ENCODE data around the gene EXOC4.

Gene EXOC4

DNA sequence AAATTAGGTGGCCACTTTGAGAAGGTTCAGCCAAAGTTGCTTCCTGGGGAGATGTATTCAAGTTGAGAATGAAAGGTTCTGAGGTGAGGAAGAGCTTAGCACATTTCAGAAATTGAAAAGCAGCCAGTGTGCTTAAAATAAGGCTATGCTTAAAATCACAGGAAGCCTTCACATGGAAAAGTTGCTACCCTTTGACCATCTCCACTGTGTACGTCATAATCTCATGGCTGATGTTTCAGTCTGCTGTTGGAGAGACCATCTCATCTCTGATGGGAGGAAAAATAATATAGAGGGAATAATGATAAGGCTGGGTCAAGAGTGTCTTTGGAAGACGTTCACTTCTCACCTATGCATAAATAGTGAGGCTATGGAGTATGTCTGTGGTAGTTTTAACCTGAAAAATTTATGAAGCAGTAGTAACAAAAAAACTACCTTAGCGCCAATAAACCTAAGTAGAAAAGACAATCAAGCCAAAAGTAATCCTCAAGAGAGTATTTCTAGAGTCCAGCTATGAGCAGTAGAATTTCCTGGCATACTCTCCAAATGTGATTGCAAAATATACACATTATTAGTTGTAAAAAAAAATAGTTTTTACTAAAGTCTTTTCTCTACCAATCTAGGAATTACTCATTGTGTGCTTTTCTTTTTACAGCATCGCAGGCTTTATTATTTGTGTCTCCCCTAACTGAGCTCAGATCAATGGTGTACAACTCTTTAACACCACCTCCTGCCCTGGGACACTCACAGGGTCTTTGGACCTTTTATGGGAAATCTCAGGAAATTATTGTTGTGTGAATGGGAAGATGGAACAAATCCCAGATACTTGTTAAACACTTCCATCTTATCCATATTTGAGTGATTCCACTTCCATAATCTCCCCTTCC, 439.1 kb downstream of the EXOC4 start:
- H3K4me1 Mint-ChIP-seq = peaks cover 4 to 15% of the 10 kb centered on the region in 2 donors
- H3K27me3 Mint-ChIP-seq = no peaks in the 10 kb centered on the region
- H3K27ac Mint-ChIP-seq = no peak overlapping the region
- peaks cover 0 to 2% of the 10 kb centered on the region in 2 donors for H3K9me3 Mint-ChIP-seq
- no peak for ATAC-seq (replicated peaks)
- DNase-seq = no peak
- peaks cover 5 to 11% of the 10 kb centered on the region in 2 donors for H3K36me3 Mint-ChIP-seq
- no peak overlapping the region for H3K4me3 Mint-ChIP-seq

DNA sequence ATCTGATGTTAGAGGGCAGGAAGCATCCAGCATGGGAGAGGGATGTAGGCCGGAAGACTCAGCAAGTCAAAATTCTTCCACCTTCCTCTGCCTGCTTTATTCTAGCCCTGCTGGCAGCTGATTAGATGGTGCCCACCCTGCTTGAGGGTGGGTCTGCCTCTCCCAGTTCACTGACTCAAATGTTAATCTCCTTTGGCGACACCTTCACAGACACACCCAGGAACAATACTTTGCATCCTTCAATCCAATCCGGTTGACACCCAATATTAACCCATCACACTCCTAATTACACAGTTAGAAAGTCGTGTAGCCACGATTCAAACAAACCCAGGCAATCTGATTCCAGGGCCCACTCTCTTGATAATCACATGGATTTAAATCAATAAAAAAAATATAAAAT, 440.4 kb downstream of the EXOC4 start:
- Mint-ChIP-seq H3K4me3 (no peak overlapping the region), H3K27me3 (no peaks in the 10 kb centered on the region), H3K4me1 (peaks cover 2 to 10% of the 10 kb centered on the region in 2 donors), H3K9me3 (peaks cover 0 to 2% of the 10 kb centered on the region in 2 donors), H3K27ac (no peak overlapping the region), H3K36me3 (peaks cover 5 to 7% of the 10 kb centered on the region in 2 donors)
- ATAC-seq (replicated peaks) (no peak), DNase-seq (no peak)

DNA sequence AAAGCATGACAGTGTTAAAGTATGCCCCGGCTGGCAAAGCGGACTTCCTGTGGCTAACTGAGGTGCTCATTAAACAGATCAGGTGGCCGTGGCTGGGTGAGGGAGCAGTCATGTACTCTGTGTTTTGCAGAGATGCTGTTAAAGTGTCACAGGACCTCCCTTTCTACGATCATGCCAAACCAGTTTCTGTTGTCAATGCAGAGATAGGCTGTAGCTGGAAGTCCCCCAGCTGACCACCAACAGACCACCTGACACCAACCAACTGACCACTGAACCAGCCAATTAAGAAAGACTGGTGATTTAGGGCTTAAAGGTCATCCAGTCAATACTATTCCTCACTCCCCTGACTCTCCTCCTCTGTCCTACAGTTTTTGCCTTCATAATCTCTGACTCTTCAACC, 443.2 kb downstream of the EXOC4 start:
- H3K9me3 Mint-ChIP-seq = no peaks in the 10 kb centered on the region
- no peak for DNase-seq

DNA sequence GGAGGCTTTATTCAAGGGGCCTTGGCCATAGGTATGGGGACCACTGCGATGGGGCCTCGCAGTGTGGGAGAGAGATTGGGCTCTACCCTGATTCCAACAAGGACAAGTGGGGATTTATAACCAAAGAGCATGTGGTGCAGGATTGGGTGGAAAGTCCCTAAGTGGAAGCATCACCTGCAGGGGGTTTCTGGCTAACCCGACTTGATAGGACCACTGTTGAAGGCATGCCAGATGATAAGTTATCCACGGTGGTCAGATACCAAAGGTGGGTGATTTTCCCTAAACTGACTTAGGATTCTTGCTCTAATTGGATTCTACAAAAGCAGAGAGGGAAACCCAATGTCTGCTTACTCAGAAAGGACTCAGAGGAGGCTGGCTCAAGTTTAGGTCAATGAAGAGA, 444.7 kb downstream of the EXOC4 start:
- ATAC-seq (replicated peaks) = no peak
- Mint-ChIP-seq H3K27me3 (no peaks in the 10 kb centered on the region), H3K36me3 (peaks cover 3 to 7% of the 10 kb centered on the region in 2 donors), H3K9me3 (no peaks in the 10 kb centered on the region), H3K27ac (no peak overlapping the region), H3K4me3 (no peak overlapping the region), H3K4me1 (peaks cover 0 to 2% of the 10 kb centered on the region in 2 donors)
- DNase-seq = no peak

More for the DNA sequence above, 443.2 kb downstream of the EXOC4 start:
- H3K27ac Mint-ChIP-seq = no peak overlapping the region
- H3K27me3 Mint-ChIP-seq = no peaks in the 10 kb centered on the region
- no peak for ATAC-seq (replicated peaks)
- no peak overlapping the region for H3K4me3 Mint-ChIP-seq
- peaks cover 0 to 2% of the 10 kb centered on the region in 2 donors for H3K4me1 Mint-ChIP-seq
- peaks cover 3 to 7% of the 10 kb centered on the region in 2 donors for H3K36me3 Mint-ChIP-seq

DNA sequence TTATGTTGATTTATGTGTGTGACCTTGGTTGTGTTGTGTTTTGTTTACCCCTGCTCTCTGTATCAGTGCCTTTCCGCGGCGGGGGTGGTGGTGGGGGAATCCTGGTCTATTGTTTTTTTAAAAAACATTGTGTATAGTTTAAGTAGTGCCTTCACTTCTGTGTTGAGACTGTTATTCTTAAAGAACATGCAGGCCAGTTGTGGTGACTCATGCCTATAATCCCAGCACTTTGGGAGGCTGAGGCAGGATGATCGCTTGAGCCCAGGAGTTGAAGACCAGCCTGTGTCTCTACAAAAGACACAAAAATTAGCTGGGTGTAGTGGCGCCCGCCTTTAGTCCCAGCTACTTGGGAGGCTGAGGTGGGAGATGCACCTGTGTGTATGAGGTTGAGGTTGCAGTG, 445.2 kb downstream of the EXOC4 start:
- DNase-seq (no peak), ATAC-seq (replicated peaks) (no peak)
- H3K27ac Mint-ChIP-seq = no peak overlapping the region
- H3K4me3 Mint-ChIP-seq = no peak overlapping the region
- peaks cover 3 to 12% of the 10 kb centered on the region in 2 donors for H3K36me3 Mint-ChIP-seq
- peaks cover 0 to 2% of the 10 kb centered on the region in 2 donors for H3K4me1 Mint-ChIP-seq
- H3K27me3 Mint-ChIP-seq = no peaks in the 10 kb centered on the region
- H3K9me3 Mint-ChIP-seq = no peaks in the 10 kb centered on the region

DNA sequence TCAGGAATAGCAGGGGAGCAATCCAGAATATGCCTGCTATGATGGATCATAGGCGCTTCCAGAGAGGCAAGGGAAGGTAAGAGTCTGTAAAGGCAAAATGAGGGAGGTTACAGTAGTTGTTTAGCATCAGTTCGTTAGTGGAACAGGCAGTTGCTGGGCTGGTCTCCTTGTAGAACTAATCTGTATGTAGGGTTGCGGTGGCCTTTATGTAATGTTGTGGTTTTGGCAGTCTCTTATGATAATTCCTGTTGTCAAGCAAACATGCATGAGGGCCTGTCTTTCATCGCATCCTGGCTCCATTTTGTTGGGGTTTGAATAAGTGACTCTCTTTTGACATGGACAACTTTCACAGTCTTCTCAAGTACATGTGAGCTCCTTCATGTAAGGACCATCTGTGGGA, 446.5 kb downstream of the EXOC4 start:
- H3K9me3 Mint-ChIP-seq = no peaks in the 10 kb centered on the region
- H3K27me3 Mint-ChIP-seq = no peaks in the 10 kb centered on the region
- peaks cover 6 to 15% of the 10 kb centered on the region in 2 donors for H3K36me3 Mint-ChIP-seq
- DNase-seq (no peak), ATAC-seq (replicated peaks) (no peak)
- H3K27ac Mint-ChIP-seq = no peak overlapping the region
- peaks cover 2 to 3% of the 10 kb centered on the region in 2 donors for H3K4me1 Mint-ChIP-seq
- H3K4me3 Mint-ChIP-seq = no peak overlapping the region

DNA sequence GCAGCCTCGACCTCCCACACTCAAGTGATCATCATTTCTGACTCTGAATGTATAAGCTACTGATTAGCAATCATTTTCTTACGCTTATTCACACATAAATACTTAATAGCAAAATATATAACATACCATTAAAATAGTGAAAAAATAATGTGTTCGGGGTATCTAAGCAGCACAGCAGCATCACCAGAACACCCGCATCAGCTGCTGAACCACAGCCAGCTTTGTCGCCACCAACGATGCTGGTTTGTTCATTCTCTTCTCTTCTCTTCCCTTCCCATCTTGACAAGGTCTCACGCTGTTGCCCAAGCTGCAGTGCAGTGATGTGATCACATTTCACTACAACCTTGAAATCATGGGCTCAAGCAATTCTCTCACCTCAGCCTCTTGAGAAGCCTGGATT, 449.2 kb downstream of the EXOC4 start:
- ATAC-seq (replicated peaks) (no peak), DNase-seq (no peak)
- H3K36me3 Mint-ChIP-seq = peaks cover 3 to 12% of the 10 kb centered on the region in 2 donors
- H3K27ac Mint-ChIP-seq = no peak overlapping the region
- no peaks in the 10 kb centered on the region for H3K27me3 Mint-ChIP-seq
- no peak overlapping the region for H3K4me3 Mint-ChIP-seq
- no peaks in the 10 kb centered on the region for H3K9me3 Mint-ChIP-seq
- peaks cover 3 to 7% of the 10 kb centered on the region in 2 donors for H3K4me1 Mint-ChIP-seq

DNA sequence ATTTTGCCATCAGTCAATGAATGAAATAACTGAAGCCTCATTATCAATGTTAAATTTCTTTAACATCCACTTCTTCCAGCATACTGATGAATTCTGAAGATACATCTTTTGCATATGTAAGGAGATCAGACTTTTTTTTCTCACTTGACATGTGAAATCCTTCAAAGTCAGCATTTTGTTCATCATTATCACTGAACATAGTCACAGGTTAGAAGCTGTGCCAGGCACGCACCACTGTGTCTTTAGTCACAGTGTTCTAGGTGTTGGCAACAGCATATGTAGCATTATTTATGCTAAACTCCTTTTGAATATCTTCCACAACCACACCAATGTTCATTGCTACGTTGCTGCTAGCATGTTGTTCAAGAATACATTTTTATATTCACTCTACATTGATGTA, 450.1 kb downstream of the EXOC4 start:
- H3K9me3 Mint-ChIP-seq = no peaks in the 10 kb centered on the region
- H3K27ac Mint-ChIP-seq = no peak overlapping the region
- peaks cover 3 to 7% of the 10 kb centered on the region in 2 donors for H3K4me1 Mint-ChIP-seq
- ATAC-seq (replicated peaks) = no peak
- no peak overlapping the region for H3K4me3 Mint-ChIP-seq
- H3K27me3 Mint-ChIP-seq = no peaks in the 10 kb centered on the region
- peaks cover 3 to 12% of the 10 kb centered on the region in 2 donors for H3K36me3 Mint-ChIP-seq
- no peak for DNase-seq

DNA sequence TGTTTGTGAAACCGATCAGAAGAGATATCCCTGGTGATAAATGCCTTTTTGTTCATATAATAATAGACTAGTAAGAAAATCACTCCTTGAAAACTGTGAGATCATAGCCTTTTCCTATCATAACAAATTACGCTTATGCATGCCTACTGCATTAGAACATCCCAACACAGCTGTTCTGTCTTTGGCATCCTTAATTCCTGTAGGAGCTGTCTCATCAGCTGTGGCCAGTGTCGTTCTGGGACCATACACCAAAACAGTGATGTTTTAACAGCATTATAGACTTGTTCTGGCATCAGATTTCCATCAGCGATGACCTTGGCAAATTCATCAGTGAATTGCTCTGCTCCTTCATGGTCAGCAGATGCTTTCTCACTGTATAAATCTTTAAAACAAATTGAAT, 450.7 kb downstream of the EXOC4 start:
- H3K27ac Mint-ChIP-seq = no peak overlapping the region
- H3K36me3 Mint-ChIP-seq = peaks cover 6 to 12% of the 10 kb centered on the region in 2 donors
- no peak for ATAC-seq (replicated peaks)
- no peak overlapping the region for H3K4me3 Mint-ChIP-seq
- DNase-seq = no peak
- peaks cover 3 to 7% of the 10 kb centered on the region in 2 donors for H3K4me1 Mint-ChIP-seq
- no peaks in the 10 kb centered on the region for H3K9me3 Mint-ChIP-seq
- no peaks in the 10 kb centered on the region for H3K27me3 Mint-ChIP-seq

DNA sequence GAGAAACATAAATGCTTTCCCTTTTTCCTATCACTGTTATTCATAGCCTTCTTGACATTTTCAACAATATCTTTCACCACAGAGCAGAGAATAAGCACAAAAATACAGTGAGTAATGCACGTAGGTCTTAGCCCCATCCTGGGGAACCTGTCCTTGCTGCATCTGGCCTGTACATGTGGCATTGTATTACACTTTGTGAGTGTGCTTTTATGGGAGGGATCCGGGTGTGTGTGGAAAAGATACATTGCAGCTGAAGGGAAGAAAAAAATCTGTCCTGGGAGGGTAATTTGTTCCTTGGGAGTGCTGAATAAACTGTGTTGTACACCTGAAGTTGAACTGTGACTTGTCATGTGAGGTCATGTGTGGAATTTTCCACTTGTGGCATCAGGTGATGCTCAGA, 451.6 kb downstream of the EXOC4 start:
- DNase-seq (no peak), ATAC-seq (replicated peaks) (no peak)
- Mint-ChIP-seq H3K27ac (no peak overlapping the region), H3K27me3 (no peaks in the 10 kb centered on the region), H3K4me3 (no peak overlapping the region), H3K4me1 (peaks cover 3 to 7% of the 10 kb centered on the region in 2 donors), H3K9me3 (no peaks in the 10 kb centered on the region), H3K36me3 (peaks cover 6 to 12% of the 10 kb centered on the region in 2 donors)

DNA sequence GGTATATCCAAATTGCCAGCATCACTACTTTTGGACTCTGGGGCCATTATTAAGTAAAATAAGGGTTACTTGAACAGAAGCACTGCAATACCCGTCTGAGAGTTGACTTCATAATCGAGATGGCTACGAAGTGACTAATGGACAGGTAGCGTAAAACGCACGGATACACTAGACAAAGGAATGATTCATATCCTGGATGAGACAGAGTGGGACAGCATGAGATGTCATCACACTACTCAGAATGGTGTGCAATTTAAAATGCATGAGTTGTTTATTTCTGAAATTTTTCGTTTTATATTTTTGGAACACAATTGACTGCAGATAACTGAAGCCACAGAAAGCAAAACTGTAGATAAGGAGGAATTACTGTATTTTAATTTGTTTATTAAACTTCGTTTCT, 452.7 kb downstream of the EXOC4 start:
- Mint-ChIP-seq H3K27me3 (no peaks in the 10 kb centered on the region), H3K4me1 (peaks cover 3 to 7% of the 10 kb centered on the region in 2 donors), H3K4me3 (no peak overlapping the region), H3K9me3 (no peaks in the 10 kb centered on the region), H3K36me3 (peaks cover 6 to 12% of the 10 kb centered on the region in 2 donors), H3K27ac (no peak overlapping the region)
- DNase-seq (no peak), ATAC-seq (replicated peaks) (no peak)

DNA sequence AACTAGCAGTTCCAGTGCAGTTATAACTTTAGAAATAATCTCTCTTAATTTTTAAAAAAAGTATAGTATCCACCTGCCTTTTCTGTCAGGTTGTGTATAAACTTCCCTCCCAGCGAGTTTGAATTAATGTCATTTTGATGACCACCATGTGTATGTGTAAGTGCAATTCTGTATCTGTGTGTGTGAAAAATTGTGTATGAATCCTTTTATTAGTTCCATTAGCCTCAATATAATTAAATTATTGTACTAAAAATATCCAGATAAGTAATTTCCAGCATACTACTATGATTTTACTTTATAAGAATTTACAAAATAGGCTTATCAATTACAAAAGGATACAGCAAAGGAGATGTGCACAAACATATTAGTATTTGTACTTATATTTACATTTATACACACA, 453.1 kb downstream of the EXOC4 start:
- Mint-ChIP-seq H3K4me1 (peaks cover 3 to 7% of the 10 kb centered on the region in 2 donors), H3K27ac (no peak overlapping the region), H3K4me3 (no peak overlapping the region), H3K9me3 (no peaks in the 10 kb centered on the region), H3K36me3 (peaks cover 6 to 12% of the 10 kb centered on the region in 2 donors), H3K27me3 (no peaks in the 10 kb centered on the region)
- no peak for DNase-seq
- ATAC-seq (replicated peaks) = no peak

DNA sequence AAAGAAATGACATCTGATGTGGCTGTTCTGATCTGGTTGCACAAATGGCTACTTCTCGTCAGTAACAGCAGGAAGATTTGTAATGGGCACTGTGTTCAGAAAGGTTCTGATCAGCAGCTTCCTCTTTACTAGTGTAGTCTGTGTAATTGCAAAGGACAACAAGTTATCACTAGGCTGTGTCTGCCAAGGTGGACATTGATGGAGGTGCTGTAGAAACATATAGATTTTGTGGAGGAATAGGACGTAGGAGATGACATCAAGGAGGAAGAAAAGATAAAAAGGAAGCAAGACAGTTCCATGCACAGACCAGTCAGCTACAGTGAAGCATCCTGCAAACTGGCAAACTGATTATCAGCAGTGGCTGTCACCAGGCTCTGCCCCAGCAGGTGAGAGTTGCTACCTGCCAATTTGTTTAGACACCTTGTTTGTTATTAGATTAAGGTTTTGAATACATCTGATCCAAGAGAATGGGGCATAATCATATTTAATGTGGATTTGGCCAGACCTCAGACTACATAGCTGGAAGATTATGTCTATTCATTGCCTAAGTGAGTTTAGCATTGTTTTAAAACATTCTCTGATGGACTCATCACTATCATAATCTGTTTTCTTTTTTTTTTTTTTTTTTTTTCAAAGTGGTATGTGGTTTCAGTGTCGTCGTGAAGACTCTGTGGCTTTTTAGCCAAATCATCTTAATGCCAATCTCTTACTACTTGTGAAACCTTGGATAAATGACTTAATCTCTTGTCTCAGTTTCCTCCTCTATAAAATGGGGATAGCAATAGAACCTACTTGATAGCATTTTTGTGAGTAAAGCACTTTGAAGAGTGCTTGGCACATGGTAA, 456.4 kb downstream of the EXOC4 start:
- DNase-seq (no peak), ATAC-seq (replicated peaks) (no peak)
- Mint-ChIP-seq H3K27ac (no peak overlapping the region), H3K4me1 (peaks cover 3 to 6% of the 10 kb centered on the region in 2 donors), H3K36me3 (peaks cover 3 to 10% of the 10 kb centered on the region in 2 donors), H3K9me3 (no peaks in the 10 kb centered on the region), H3K4me3 (no peak overlapping the region), H3K27me3 (no peaks in the 10 kb centered on the region)

DNA sequence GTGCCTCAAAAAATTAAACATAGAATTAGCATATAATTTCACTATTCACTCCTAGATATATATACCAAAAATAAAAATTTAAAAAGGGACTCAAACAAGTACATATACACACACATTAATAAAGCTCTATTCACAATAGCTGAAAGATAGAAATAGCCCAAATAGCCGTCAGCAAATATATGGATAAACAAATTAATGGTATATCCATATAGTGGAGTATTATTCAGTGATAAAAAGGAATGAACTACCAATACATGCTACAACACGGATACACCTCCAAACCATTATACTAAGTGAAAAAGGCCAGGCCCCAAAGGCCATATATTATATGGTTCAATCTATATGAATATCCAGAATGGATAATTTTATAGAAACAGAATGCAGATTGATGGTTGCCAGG, 459.7 kb downstream of the EXOC4 start:
- no peak for DNase-seq
- no peaks in the 10 kb centered on the region for H3K4me1 Mint-ChIP-seq
- no peaks in the 10 kb centered on the region for H3K27me3 Mint-ChIP-seq
- peaks cover 0 to 8% of the 10 kb centered on the region in 2 donors for H3K36me3 Mint-ChIP-seq
- no peak for ATAC-seq (replicated peaks)
- H3K9me3 Mint-ChIP-seq = no peaks in the 10 kb centered on the region
- H3K27ac Mint-ChIP-seq = no peak overlapping the region
- no peak overlapping the region for H3K4me3 Mint-ChIP-seq

Data from stimulated activated naive B cell treated with anti-CD40 and anti-IgM and Interleukin-4, amounts not matched to agents 10 μg/mL and 1 μg/mL and 100 μg/mL, for 72 hours (primary cell).